Measurements from ENCODE around the gene PDE4DIP.
"Not testable (repeated sequence)": the region's sequence is repeated elsewhere in the genome, so short reads cannot be mapped to it uniquely, and the experiment has no call there.

PDE4DIP gene

GRCh38 chr1:148860579-148861259, 16.5 kb downstream of the PDE4DIP start:
- H3K4me3 ChIP-seq (replicated peaks in 1 of 2; ENCODE audit: low read depth in 2 of 2, low read length in 2 of 2); DNase-seq (ENCODE audit: low read depth in 2 of 2): not testable (repeated sequence)

- DNase-seq (ENCODE audit: low read depth in 2 of 2); H3K4me3 ChIP-seq (replicated peaks in 1 of 2; ENCODE audit: low read depth in 2 of 2, low read length in 2 of 2): not testable (repeated sequence)
Measured at GRCh38 chr1:148862590-148862989, 18.4 kb downstream of the PDE4DIP start.

GRCh38 chr1:148868924-148869633, 24.9 kb downstream of the PDE4DIP start:
- not testable (repeated sequence) for DNase-seq (ENCODE audit: low read depth in 2 of 2); H3K4me3 ChIP-seq (replicated peaks in 1 of 2; ENCODE audit: low read depth in 2 of 2, low read length in 2 of 2)

GRCh38 chr1:148869634-148869961, 25.4 kb downstream of the PDE4DIP start:
- DNase-seq (ENCODE audit: low read depth in 2 of 2); H3K4me3 ChIP-seq (replicated peaks in 1 of 2; ENCODE audit: low read depth in 2 of 2, low read length in 2 of 2): not testable (repeated sequence)

GRCh38 chr1:148874408-148875388, 30.5 kb downstream of the PDE4DIP start:
- DNase-seq (ENCODE audit: low read depth in 2 of 2); H3K4me3 ChIP-seq (replicated peaks in 1 of 2; ENCODE audit: low read depth in 2 of 2, low read length in 2 of 2): not testable (repeated sequence)

- DNase-seq (ENCODE audit: low read depth in 2 of 2); H3K4me3 ChIP-seq (replicated peaks in 1 of 2; ENCODE audit: low read depth in 2 of 2, low read length in 2 of 2): not testable (repeated sequence)
Measured at GRCh38 chr1:148879812-148880416, 35.7 kb downstream of the PDE4DIP start.

GRCh38 chr1:148881261-148881660, 37.0 kb downstream of the PDE4DIP start:
- not testable (repeated sequence) for DNase-seq (ENCODE audit: low read depth in 2 of 2)

DNA sequence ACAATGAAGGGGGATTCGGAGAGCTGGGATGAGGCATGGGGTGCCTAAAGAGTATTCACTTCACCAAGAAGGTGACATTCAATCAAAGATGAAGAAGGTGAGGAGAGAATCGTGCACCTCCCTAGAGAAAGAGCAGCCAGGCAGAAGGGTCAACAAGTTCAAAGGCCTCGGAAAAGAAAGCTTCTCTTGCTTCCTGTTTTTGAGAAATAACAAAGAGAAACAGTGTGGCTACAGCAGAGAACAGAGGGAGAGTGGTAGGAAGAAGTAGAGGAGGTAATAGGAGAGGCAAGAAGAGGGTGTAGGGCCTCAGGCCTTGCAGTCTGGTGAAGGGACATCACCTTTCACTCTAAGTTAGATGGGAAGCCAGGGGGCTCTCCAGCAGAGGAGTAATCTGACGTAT, 41.0 kb downstream of the PDE4DIP start:
- DNase-seq (ENCODE audit: low read depth in 2 of 2), result not testable (repeated sequence)

More at GRCh38 chr1:148881261-148881660, 37.0 kb downstream of the PDE4DIP start:
- not testable (repeated sequence) for H3K4me3 ChIP-seq (replicated peaks in 1 of 2; ENCODE audit: low read depth in 2 of 2, low read length in 2 of 2)

DNA sequence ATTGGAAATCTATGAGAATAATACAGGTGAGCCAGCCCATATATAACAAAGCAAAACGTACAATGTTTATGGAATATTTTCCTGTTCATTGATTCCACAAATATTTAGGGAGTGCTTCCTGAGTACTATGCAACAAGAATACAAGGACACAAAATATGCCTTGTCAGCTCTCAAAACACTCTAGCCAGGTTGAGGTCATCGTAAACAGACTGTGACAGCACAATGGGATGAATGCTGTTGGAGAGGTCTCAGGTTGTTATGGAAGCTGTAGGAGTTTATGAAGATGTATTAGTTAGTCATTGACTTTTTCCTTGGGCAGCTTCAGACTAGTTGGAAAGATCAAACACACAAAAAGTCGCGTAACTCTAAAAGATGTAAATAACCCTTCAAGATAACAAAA, 42.1 kb downstream of the PDE4DIP start:
- H3K4me3 ChIP-seq (replicated peaks in 1 of 2; ENCODE audit: low read depth in 2 of 2, low read length in 2 of 2); DNase-seq (ENCODE audit: low read depth in 2 of 2): not testable (repeated sequence)

More for the DNA sequence above, 41.0 kb downstream of the PDE4DIP start:
- not testable (repeated sequence) for H3K4me3 ChIP-seq (replicated peaks in 1 of 2; ENCODE audit: low read depth in 2 of 2, low read length in 2 of 2)

DNA sequence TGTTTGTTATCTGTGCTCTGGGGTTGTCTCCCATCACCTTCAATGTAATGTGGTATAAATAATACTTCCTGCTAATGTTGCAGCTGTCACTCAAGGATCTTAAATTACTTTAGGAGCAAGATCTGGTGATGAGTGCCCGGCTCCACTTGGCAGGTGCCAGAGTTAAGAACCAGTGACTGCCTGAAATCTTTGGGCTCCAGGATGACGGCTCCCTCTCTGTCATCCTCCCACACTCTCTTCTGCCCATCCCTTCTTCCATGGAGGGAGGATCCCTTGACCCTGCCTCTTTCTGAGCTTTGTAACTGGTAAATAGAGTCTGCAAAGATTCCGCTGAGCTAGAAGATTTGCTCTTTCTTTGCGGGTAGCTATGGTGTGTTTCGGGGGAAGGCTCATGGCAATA, 44.4 kb downstream of the PDE4DIP start:
- H3K4me3 ChIP-seq (replicated peaks in 1 of 2; ENCODE audit: low read depth in 2 of 2, low read length in 2 of 2); DNase-seq (ENCODE audit: low read depth in 2 of 2): not testable (repeated sequence)

- not testable (repeated sequence) for H3K4me3 ChIP-seq (replicated peaks in 1 of 2; ENCODE audit: low read depth in 2 of 2, low read length in 2 of 2); DNase-seq (ENCODE audit: low read depth in 2 of 2)
Measured at GRCh38 chr1:148889267-148890074, 45.2 kb downstream of the PDE4DIP start.

DNA sequence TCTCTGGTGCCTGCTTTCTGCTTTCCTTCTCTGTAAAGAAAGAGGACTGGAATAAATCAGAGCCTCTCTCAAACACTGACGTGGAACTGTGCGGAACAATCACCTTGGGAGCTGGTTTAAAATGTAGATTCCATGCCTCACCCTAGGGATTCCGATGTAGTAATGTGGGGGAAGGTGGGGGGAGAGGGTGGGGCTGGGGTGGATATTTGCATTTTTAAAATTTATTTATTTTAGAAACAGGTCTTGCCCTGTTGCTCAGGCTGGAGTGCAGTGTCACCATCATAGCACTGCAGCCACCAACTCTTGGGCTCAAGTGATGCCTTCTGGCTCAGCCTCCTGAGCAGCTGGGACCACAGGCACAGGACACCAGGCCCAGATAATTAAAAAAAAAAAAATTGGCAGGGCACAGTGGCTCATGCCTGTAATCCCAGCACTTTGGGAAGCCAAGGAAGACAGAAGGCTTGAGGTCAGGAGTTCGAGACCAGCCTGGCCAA, 45.9 kb downstream of the PDE4DIP start:
- not testable (repeated sequence) for H3K4me3 ChIP-seq (replicated peaks in 1 of 2; ENCODE audit: low read depth in 2 of 2, low read length in 2 of 2); DNase-seq (ENCODE audit: low read depth in 2 of 2)

GRCh38 chr1:148894360-148895352, 50.4 kb downstream of the PDE4DIP start:
- H3K4me3 ChIP-seq (replicated peaks in 1 of 2; ENCODE audit: low read depth in 2 of 2, low read length in 2 of 2); DNase-seq (ENCODE audit: low read depth in 2 of 2): not testable (repeated sequence)

- not testable (repeated sequence) for H3K4me3 ChIP-seq (replicated peaks in 1 of 2; ENCODE audit: low read depth in 2 of 2, low read length in 2 of 2); DNase-seq (ENCODE audit: low read depth in 2 of 2)
Measured at GRCh38 chr1:148900026-148900425, 55.8 kb downstream of the PDE4DIP start.

GRCh38 chr1:148900691-148901090, 56.5 kb downstream of the PDE4DIP start:
- H3K4me3 ChIP-seq (replicated peaks in 1 of 2; ENCODE audit: low read depth in 2 of 2, low read length in 2 of 2); DNase-seq (ENCODE audit: low read depth in 2 of 2): not testable (repeated sequence)
